Vagina (tissue), 2 donors: ENCODE measurements around the gene PCYOX1L.

ENCODE experiments used
- CTCF ChIP-seq, 3 experiments: fragments of 450-650 bp in 2 of 3; fragments of 200-600 bp in 1 of 3; sonication (generic) in 1 of 3; IDR thresholded peaks; one replicate each; pipeline ENCODE4 v1.5.1; 2017 to 2019; ENCODE audit warnings: antibody characterized with exemption in 3 of 3, mild to moderate bottlenecking in 2 of 3, moderate library complexity in 2 of 3
- POLR2A ChIP-seq, 2 donors: fragments of 450-650 bp; IDR thresholded peaks; one replicate each; pipeline ENCODE4 v1.6.1; 2017; ENCODE audit warnings: antibody characterized with exemption in 2 of 2, mild to moderate bottlenecking in 2 of 2, moderate library complexity in 2 of 2

- TF ChIP-seq POLR2A (IDR thresholded peaks at IDR 0.05) (no peak), CTCF (IDR thresholded peaks at IDR 0.05) (no peak)
Observed at GRCh38 chr5:149408252-149409099, 50.6 kb downstream of the PCYOX1L start.
